ENCODE measurements around the gene MZF1.

DNA sequence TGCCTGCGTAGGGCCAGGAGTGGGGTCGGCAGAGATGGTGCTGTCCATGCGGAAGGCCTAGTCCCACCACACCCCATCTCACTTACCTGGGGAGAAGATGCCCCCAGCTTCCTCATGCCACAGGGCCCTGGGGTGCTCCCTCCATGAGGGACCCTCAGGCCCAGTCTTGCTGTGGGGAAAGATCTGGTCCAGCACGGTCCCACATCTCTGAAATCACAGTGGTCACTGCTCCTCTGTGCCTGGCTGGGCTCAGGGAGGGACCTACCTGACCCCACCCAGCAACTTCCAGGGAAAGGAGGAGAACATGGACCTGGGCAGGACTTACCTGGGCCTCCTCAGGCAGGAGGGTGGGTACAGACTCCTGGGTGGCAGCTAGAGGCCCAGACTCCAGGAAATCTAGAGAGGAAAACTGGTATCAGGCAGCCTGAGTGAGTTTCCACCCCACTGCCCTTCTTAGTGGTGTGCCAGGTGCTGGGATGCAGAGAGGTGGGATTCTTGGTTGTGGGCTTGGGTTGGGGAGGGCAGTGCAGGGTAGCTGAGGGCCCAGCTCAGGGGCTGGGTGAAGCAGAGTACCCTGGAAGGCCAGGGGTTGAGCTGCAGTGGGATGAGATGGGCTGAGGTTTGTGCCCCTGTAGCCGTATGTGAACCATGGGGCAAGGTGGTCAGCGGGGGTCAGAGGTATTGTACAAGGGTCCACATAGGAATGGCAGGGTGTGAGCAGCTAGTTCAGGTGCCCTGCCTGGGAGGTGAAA, 3.8 kb downstream of the MZF1 start:
- no peak for TF ChIP-seq CTCF (IDR thresholded peaks at IDR 0.05; ENCODE audit: borderline replicate concordance, extremely low read depth, low read length, poor library complexity, severe bottlenecking)
- TF ChIP-seq EZH2 (IDR thresholded peaks at IDR 0.05; ENCODE audit: borderline replicate concordance, low read depth, low read length, severe bottlenecking) = no peak
